HCT116 (cell line): ENCODE results near the gene CIT. TPM values are rescaled to one million over a fixed set of nuclear protein-coding genes. Genes with fewer than 3 reads are reported as not detected.
A peak's percentile ranks its signal among the peaks of the same experiment; 100 is the strongest.

ENCODE experiments used
- ATAC-seq: fragments of 200-7000 bp; cut with Tn5 transposase; 2 replicates; pipeline ENCODE4 v1.9.1; 2020; ENCODE audit warnings: mild to moderate bottlenecking, moderate library complexity
- Bru-seq: library from RNA; stranded (reverse); fragments of 400-500 nt; gene quantifications from one replicate; lab custom pipeline; 2021; lab: Mats Ljungman, UMichigan
- BruChase-seq, 2 experiments: library from RNA; stranded (reverse); fragments of 400-500 nt; gene quantifications; one replicate each; lab custom pipeline; 2021; lab: Mats Ljungman, UMichigan
- BruUV-seq: library from RNA; stranded (reverse); fragments of 400-500 nt; replicated peaks from 2 replicates; lab custom pipeline; 2021; lab: Mats Ljungman, UMichigan
- CTCF ChIA-PET: fragments of 300-600 bp; sonication (Branson Sonifier 250); formaldehyde crosslinking; loops from one replicate; lab custom pipeline; 2021; ENCODE audit warnings: antibody characterized with exemption; lab: Charles Lee
- POLR2A ChIA-PET: fragments of 300-600, 350-600 bp; sonication (Branson Sonifier 250); formaldehyde crosslinking; loops from one replicate; lab custom pipeline; 2021; ENCODE audit warnings: antibody characterized with exemption; lab: Charles Lee
- RAD21 ChIA-PET, 2 experiments: fragments of 300-600 bp; sonication (Branson Sonifier 250); formaldehyde crosslinking; loops; one replicate each; lab custom pipeline; 2023; ENCODE audit warnings: low total read pairs in 2 of 2; ENCODE audit not compliant: uncharacterized antibody in 2 of 2, unreplicated experiment in 2 of 2, low non-redundant PET in 1 of 2; lab: Charles Lee
- DNase-seq: peaks from one replicate; pipeline ENCODE4 v3.0.0-alpha.2; 2010; ENCODE audit warnings: low read depth, low spot score
- H2AFZ ChIP-seq: fragments of 200-600 bp; shearing (Covaris generic), sonication (generic); 2 replicates; pipeline ENCODE4 v1.6.1; 2017; ENCODE audit warnings: low read depth, mixed run types, mixed read lengths, antibody characterized with exemption, low read length; ENCODE audit not compliant: poor library complexity, severe bottlenecking
- H3K27ac ChIP-seq: 2 replicates; pipeline ENCODE4 v1.5.1; 2012; ENCODE audit warnings: low read depth, low read length
- H3K27me3 ChIP-seq: fragments of 200-600 bp; sonication (generic); 2 replicates; pipeline ENCODE4 v1.6.1; 2016; ENCODE audit warnings: mixed run types, low read length, mixed read lengths; ENCODE audit not compliant: insufficient read depth
- H3K36me3 ChIP-seq, 2 experiments: fragments of 200-500 bp in 1 of 2; fragments of 200-600 bp in 1 of 2; sonication (Bioruptor generic) in 1 of 2; sonication (generic) in 1 of 2; 2 replicates each; pipeline versions ENCODE4 v1.5.1 to v1.6.1; 2014 to 2016; ENCODE audit warnings: low read length in 2 of 2, inconsistent platforms in 1 of 2, mixed read lengths in 1 of 2, mixed run types in 1 of 2; ENCODE audit not compliant: insufficient read depth in 2 of 2, control insufficient read depth in 1 of 2
- H3K4me1 ChIP-seq, 2 experiments: fragments of 200-600 bp in 1 of 2; sonication (generic) in 1 of 2; 2 replicates each; pipeline versions ENCODE4 v1.5.1 to v1.6.1; 2012 to 2017; ENCODE audit warnings: low read length in 2 of 2, inconsistent platforms in 1 of 2, mild to moderate bottlenecking in 1 of 2, mixed read lengths in 1 of 2, mixed run types in 1 of 2, moderate library complexity in 1 of 2; ENCODE audit not compliant: insufficient read depth in 2 of 2, control insufficient read depth in 1 of 2
- H3K4me2 ChIP-seq: fragments of 200-600 bp; sonication (generic); 2 replicates; pipeline ENCODE4 v1.6.1; 2017; ENCODE audit warnings: mixed run types, low read length, mixed read lengths
- H3K4me3 ChIP-seq, 2 experiments: fragments of 200-600 bp in 1 of 2; sonication (generic) in 1 of 2; replicated peaks in 1 of 2; 2 replicates each; pipeline ENCODE4 v1.5.1; 2011 to 2016; ENCODE audit warnings: low read length in 2 of 2, control low read depth in 1 of 2, low read depth in 1 of 2, mild to moderate bottlenecking in 1 of 2, mixed read lengths in 1 of 2, mixed run types in 1 of 2
- H3K79me2 ChIP-seq: fragments of 200-600 bp; sonication (generic); 2 replicates; pipeline ENCODE4 v1.6.1; 2017; ENCODE audit warnings: mild to moderate bottlenecking, mixed run types, low read length, moderate library complexity, mixed read lengths; ENCODE audit not compliant: insufficient read depth
- H3K9ac ChIP-seq: fragments of 200-600 bp; sonication (generic); 2 replicates; pipeline ENCODE4 v1.6.1; 2016; ENCODE audit warnings: low read length, mixed read lengths
- H3K9me2 ChIP-seq: fragments of 200-600 bp; sonication (generic), shearing (Covaris generic); 2 replicates; pipeline ENCODE4 v1.6.1; 2017; ENCODE audit warnings: mixed run types, mild to moderate bottlenecking, moderate library complexity; ENCODE audit not compliant: insufficient read depth
- H3K9me3 ChIP-seq, 2 experiments: fragments of 200-500 bp in 1 of 2; fragments of 200-600 bp in 1 of 2; sonication (Bioruptor generic) in 1 of 2; sonication (generic) in 1 of 2; 2 replicates each; pipeline ENCODE4 v1.6.1; 2014 to 2017; ENCODE audit warnings: low read length in 2 of 2, mixed read lengths in 2 of 2, inconsistent platforms in 1 of 2, low read depth in 1 of 2, mild to moderate bottlenecking in 1 of 2, mixed run types in 1 of 2, moderate library complexity in 1 of 2; ENCODE audit not compliant: control insufficient read depth in 1 of 2, insufficient read depth in 1 of 2
- H4K20me1 ChIP-seq: fragments of 200-600 bp; sonication (generic), shearing (Covaris generic); 2 replicates; pipeline ENCODE4 v1.6.1; 2017; ENCODE audit warnings: mixed run types, mild to moderate bottlenecking, moderate library complexity; ENCODE audit not compliant: insufficient read depth
- CBX3 ChIP-seq: IDR thresholded peaks from 2 replicates; pipeline ENCODE4 v1.6.1; 2012; ENCODE audit warnings: low read depth
- CEBPB ChIP-seq: IDR thresholded peaks from 2 replicates; pipeline ENCODE4 v1.6.1; 2012; ENCODE audit warnings: low read depth
- EGR1 ChIP-seq: IDR thresholded peaks from 2 replicates; pipeline ENCODE4 v1.6.1; 2012; ENCODE audit warnings: low read depth
- EZH2phosphoT487 ChIP-seq: fragments of 200-600 bp; IDR thresholded peaks from 2 replicates; pipeline ENCODE4 v1.6.1; 2018; ENCODE audit warnings: antibody characterized with exemption, borderline replicate concordance
- POLR2A ChIP-seq: IDR thresholded peaks from 2 replicates; pipeline ENCODE4 v1.7.0; 2011; ENCODE audit warnings: borderline replicate concordance; ENCODE audit not compliant: insufficient read depth, insufficient read length; ENCODE audit errors: extremely low read depth
- SIN3A ChIP-seq: IDR thresholded peaks from 2 replicates; pipeline ENCODE4 v1.6.1; 2012; ENCODE audit warnings: low read depth
- SP1 ChIP-seq: IDR thresholded peaks from 2 replicates; pipeline ENCODE4 v1.6.1; 2012; ENCODE audit warnings: low read depth
- SRF ChIP-seq: IDR thresholded peaks from 2 replicates; pipeline ENCODE4 v1.6.1; 2012; ENCODE audit warnings: low read depth
- TCF7L2 ChIP-seq: IDR thresholded peaks from 2 replicates; pipeline ENCODE4 v1.7.0; 2011; ENCODE audit warnings: borderline replicate concordance, inconsistent platforms; ENCODE audit not compliant: insufficient read depth, insufficient read length; ENCODE audit errors: extremely low read depth
- ZFX ChIP-seq: fragments of 450-650 bp; IDR thresholded peaks from 2 replicates; pipeline ENCODE4 v1.6.1; 2017
- intact Hi-C: fragments of 100-400 bp; cut with micrococcal nuclease; formaldehyde crosslinking; loops from 2 replicates; pipeline ENCODE4 v1.10.0; 2022
- long read RNA-seq: library from polyadenylated mRNA; unstranded; transcript quantifications from one replicate; pipeline ENCODE4 v2.0.0, GENCODE V29; 2021; ENCODE audit not compliant: unreplicated experiment
- polyA plus RNA-seq: library from polyadenylated mRNA; unstranded; fragments of >200 nt; gene quantifications from 2 replicates; pipeline ENCODE4 v1.2.1, GENCODE V29; 2012; ENCODE audit warnings: missing spikeins
- total RNA-seq: library from RNA; stranded (reverse); gene quantifications from one replicate; pipeline ENCODE4 v1.2.1, GENCODE V29; 2021; ENCODE audit not compliant: unreplicated experiment
- TF ChIP-seq, protein P1 (sequence below): IDR thresholded peaks from 2 replicates; pipeline ENCODE4 v1.6.1; 2011; ENCODE audit warnings: mild to moderate bottlenecking, low read length, moderate library complexity; ENCODE audit not compliant: insufficient replicate concordance; ENCODE audit errors: extremely low read depth
- TF ChIP-seq, protein P2 (sequence below): IDR thresholded peaks from 2 replicates; pipeline ENCODE4 v1.6.1; 2012
- TF ChIP-seq, protein P3 (sequence below): IDR thresholded peaks from 2 replicates; pipeline ENCODE4 v1.6.1; 2012; ENCODE audit warnings: low read depth

CIT gene, protein sequence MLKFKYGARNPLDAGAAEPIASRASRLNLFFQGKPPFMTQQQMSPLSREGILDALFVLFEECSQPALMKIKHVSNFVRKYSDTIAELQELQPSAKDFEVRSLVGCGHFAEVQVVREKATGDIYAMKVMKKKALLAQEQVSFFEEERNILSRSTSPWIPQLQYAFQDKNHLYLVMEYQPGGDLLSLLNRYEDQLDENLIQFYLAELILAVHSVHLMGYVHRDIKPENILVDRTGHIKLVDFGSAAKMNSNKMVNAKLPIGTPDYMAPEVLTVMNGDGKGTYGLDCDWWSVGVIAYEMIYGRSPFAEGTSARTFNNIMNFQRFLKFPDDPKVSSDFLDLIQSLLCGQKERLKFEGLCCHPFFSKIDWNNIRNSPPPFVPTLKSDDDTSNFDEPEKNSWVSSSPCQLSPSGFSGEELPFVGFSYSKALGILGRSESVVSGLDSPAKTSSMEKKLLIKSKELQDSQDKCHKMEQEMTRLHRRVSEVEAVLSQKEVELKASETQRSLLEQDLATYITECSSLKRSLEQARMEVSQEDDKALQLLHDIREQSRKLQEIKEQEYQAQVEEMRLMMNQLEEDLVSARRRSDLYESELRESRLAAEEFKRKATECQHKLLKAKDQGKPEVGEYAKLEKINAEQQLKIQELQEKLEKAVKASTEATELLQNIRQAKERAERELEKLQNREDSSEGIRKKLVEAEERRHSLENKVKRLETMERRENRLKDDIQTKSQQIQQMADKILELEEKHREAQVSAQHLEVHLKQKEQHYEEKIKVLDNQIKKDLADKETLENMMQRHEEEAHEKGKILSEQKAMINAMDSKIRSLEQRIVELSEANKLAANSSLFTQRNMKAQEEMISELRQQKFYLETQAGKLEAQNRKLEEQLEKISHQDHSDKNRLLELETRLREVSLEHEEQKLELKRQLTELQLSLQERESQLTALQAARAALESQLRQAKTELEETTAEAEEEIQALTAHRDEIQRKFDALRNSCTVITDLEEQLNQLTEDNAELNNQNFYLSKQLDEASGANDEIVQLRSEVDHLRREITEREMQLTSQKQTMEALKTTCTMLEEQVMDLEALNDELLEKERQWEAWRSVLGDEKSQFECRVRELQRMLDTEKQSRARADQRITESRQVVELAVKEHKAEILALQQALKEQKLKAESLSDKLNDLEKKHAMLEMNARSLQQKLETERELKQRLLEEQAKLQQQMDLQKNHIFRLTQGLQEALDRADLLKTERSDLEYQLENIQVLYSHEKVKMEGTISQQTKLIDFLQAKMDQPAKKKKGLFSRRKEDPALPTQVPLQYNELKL (N-terminal part only)
- total RNA-seq (54.2 TPM), Bru-seq, nascent RNA (percentile 79 among the genes with signal in this experiment), BruChase-seq, experiment 1, labeled RNA remaining after a 6-hour chase (percentile 71 among the genes with signal in this experiment), BruChase-seq, experiment 2, labeled RNA remaining after a 2-hour chase (percentile 69 among the genes with signal in this experiment)
- polyA plus RNA-seq: 25.5 and 29.6 TPM in 2 replicates
- long read RNA-seq, partial matches to known transcripts: 10 of 57 reads
- long read RNA-seq, other reads (novel, unspliced or antisense): 47 of 57 reads

DNA sequence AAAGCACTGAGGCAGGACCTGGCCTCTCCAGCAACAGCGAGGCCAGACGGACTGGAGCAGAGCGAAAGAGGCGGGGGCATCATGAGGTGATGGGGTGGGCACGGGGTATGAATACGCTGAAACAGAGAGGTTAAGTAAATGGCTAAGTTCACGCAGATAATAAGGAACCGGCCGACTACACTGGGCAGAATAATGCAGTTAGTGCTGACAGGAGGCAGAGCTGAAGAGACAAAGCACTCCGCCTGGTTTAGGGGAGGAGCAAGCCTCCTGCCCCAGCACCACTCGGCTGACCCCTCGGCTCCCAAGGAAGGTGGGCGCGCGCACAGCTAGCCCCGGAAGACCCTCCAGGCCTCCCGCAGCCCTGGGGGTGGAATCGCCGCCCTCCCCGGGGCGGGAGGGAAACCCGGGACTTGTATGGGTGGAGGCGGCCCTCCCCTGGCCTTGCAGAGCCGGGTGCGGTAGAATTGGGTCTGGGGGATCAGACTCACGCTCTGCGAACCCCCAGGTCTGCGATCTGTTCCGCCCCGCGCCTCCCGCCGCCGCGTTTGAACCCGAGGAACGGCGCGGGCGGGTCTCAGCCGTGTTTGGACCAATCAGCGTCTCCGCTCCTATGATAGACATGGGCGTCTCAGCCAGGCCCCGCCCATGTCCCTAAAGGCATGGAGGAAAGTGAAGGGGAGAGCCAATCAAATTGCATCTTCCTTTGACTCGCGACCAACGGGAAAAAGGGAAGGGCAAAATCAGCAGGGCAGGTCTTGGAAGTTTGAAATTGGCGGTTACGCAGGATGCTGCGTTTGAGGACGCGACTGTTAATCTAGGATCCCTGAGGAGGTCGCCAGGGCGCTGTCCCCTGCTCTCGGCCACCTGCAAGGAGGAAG is at the start of gene CIT:
Gene CIT, minus strand, starts transcription at position 560 of the 878 bp plus-strand sequence. CDS start 1,152 bp downstream, outside the sequence.
- Histone ChIP-seq H3K4me2 (peak within 1 kb of the TSS; percentile 85), H3K36me3 (peaks cover 15 to 18% of the 10 kb centered on the region in 2 experiments; a peak in 2 of 4 replicates), H4K20me1 (no peaks in the 10 kb centered on the region), H3K4me1 (peaks cover 2 to 13% of the 10 kb centered on the region in 2 experiments; a peak in 3 of 4 replicates), H3K9me3 (no peaks in the 10 kb centered on the region), H3K79me2 (peaks cover 22% of the 10 kb centered on the region), H3K27me3 (no peaks in the 10 kb centered on the region), H3K9me2 (no peaks in the 10 kb centered on the region), H3K4me3 (peak within 1 kb of the TSS; percentile 95 to 99), H2AFZ (peak within 1 kb of the TSS; percentile 71), H3K9ac (peak within 1 kb of the TSS; percentile 98), H3K27ac (peak within 1 kb of the TSS; percentile 70)
- ChIA-PET RAD21 (no interaction called here), CTCF (no interaction called here), POLR2A (no interaction called here)
- TSS peak; percentile 62 for BruUV-seq
- intact Hi-C loops: no loop called here
- ATAC-seq (peak; percentile 98), DNase-seq (peak; percentile 94)
- TF ChIP-seq, protein P1, sequence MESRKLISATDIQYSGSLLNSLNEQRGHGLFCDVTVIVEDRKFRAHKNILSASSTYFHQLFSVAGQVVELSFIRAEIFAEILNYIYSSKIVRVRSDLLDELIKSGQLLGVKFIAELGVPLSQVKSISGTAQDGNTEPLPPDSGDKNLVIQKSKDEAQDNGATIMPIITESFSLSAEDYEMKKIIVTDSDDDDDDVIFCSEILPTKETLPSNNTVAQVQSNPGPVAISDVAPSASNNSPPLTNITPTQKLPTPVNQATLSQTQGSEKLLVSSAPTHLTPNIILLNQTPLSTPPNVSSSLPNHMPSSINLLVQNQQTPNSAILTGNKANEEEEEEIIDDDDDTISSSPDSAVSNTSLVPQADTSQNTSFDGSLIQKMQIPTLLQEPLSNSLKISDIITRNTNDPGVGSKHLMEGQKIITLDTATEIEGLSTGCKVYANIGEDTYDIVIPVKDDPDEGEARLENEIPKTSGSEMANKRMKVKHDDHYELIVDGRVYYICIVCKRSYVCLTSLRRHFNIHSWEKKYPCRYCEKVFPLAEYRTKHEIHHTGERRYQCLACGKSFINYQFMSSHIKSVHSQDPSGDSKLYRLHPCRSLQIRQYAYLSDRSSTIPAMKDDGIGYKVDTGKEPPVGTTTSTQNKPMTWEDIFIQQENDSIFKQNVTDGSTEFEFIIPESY: no peak
- TF ChIP-seq EGR1 (no peak), CBX3 (peak; percentile 32; the same call in 1 of the 2 replicates), ZFX (peak; percentile 44; the same call in 1 of the 2 replicates), EZH2phosphoT487 (no peak), SIN3A (peak; percentile 97), POLR2A (peak; percentile 63), CEBPB (no peak), SP1 (peak; percentile 93), SRF (0 out of 2 replicates have a peak, but pooled peaks have one; percentile 48), TCF7L2 (peak; percentile 49)
- TF ChIP-seq, protein P2, sequence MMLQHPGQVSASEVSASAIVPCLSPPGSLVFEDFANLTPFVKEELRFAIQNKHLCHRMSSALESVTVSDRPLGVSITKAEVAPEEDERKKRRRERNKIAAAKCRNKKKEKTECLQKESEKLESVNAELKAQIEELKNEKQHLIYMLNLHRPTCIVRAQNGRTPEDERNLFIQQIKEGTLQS: no peak
- TF ChIP-seq, protein P3, sequence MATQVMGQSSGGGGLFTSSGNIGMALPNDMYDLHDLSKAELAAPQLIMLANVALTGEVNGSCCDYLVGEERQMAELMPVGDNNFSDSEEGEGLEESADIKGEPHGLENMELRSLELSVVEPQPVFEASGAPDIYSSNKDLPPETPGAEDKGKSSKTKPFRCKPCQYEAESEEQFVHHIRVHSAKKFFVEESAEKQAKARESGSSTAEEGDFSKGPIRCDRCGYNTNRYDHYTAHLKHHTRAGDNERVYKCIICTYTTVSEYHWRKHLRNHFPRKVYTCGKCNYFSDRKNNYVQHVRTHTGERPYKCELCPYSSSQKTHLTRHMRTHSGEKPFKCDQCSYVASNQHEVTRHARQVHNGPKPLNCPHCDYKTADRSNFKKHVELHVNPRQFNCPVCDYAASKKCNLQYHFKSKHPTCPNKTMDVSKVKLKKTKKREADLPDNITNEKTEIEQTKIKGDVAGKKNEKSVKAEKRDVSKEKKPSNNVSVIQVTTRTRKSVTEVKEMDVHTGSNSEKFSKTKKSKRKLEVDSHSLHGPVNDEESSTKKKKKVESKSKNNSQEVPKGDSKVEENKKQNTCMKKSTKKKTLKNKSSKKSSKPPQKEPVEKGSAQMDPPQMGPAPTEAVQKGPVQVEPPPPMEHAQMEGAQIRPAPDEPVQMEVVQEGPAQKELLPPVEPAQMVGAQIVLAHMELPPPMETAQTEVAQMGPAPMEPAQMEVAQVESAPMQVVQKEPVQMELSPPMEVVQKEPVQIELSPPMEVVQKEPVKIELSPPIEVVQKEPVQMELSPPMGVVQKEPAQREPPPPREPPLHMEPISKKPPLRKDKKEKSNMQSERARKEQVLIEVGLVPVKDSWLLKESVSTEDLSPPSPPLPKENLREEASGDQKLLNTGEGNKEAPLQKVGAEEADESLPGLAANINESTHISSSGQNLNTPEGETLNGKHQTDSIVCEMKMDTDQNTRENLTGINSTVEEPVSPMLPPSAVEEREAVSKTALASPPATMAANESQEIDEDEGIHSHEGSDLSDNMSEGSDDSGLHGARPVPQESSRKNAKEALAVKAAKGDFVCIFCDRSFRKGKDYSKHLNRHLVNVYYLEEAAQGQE: no peak
